Kidney epithelial cell (primary cell): ENCODE results near the gene NME3. TPM values are rescaled to one million over a fixed set of nuclear protein-coding genes. Genes with fewer than 3 reads are reported as not detected.

ENCODE experiments used
- DNase-seq: peaks from one replicate; pipeline ENCODE4 v3.0.0-alpha.2; 2010; ENCODE audit warnings: low read depth
- H3K27me3 ChIP-seq: 2 replicates; pipeline ENCODE4 v1.6.0; 2011; ENCODE audit warnings: low read length; ENCODE audit not compliant: control insufficient read depth, insufficient read depth
- H3K36me3 ChIP-seq: 2 replicates; pipeline ENCODE4 v1.5.1; 2011; ENCODE audit warnings: low read length; ENCODE audit not compliant: control insufficient read depth, insufficient read depth
- H3K4me3 ChIP-seq: 2 replicates; pipeline ENCODE4 v1.5.1; 2011; ENCODE audit warnings: low read depth, mild to moderate bottlenecking, control low read depth, low read length
- total RNA-seq: library from RNA; depleted of rRNA; stranded (reverse); fragments of >200 nt; gene quantifications from 2 replicates; pipeline ENCODE4 v1.2.3, GENCODE V29; 2015
- TF ChIP-seq, protein P1 (sequence below): IDR thresholded peaks from 2 replicates; pipeline ENCODE4 v1.5.1; 2011; ENCODE audit warnings: mild to moderate bottlenecking, moderate library complexity, low read length, control low read depth, inconsistent platforms; ENCODE audit not compliant: insufficient read depth, poor library complexity, severe bottlenecking

The NME3 gene
- total RNA-seq, 1 donor from 2014 or later = 44.9 TPM

DNA sequence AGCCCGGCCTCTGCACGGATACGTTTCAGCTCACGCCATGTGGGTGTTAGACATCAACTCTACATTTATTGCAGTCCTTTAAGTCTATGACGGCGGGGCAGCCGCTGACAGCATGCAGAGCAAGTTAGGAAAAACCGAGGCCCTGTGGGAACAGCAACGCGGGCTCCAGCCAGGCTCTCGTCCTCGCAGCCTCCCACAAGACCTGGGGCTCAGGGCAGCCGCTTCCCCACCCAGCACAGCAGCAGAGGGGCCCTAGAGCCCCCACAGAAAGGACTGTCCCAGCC lies 5.3 kb upstream of the NME3 start:
- TF ChIP-seq, protein P1, sequence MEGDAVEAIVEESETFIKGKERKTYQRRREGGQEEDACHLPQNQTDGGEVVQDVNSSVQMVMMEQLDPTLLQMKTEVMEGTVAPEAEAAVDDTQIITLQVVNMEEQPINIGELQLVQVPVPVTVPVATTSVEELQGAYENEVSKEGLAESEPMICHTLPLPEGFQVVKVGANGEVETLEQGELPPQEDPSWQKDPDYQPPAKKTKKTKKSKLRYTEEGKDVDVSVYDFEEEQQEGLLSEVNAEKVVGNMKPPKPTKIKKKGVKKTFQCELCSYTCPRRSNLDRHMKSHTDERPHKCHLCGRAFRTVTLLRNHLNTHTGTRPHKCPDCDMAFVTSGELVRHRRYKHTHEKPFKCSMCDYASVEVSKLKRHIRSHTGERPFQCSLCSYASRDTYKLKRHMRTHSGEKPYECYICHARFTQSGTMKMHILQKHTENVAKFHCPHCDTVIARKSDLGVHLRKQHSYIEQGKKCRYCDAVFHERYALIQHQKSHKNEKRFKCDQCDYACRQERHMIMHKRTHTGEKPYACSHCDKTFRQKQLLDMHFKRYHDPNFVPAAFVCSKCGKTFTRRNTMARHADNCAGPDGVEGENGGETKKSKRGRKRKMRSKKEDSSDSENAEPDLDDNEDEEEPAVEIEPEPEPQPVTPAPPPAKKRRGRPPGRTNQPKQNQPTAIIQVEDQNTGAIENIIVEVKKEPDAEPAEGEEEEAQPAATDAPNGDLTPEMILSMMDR = no peak
- H3K36me3 ChIP-seq = no peaks in the 10 kb centered on the region

DNA sequence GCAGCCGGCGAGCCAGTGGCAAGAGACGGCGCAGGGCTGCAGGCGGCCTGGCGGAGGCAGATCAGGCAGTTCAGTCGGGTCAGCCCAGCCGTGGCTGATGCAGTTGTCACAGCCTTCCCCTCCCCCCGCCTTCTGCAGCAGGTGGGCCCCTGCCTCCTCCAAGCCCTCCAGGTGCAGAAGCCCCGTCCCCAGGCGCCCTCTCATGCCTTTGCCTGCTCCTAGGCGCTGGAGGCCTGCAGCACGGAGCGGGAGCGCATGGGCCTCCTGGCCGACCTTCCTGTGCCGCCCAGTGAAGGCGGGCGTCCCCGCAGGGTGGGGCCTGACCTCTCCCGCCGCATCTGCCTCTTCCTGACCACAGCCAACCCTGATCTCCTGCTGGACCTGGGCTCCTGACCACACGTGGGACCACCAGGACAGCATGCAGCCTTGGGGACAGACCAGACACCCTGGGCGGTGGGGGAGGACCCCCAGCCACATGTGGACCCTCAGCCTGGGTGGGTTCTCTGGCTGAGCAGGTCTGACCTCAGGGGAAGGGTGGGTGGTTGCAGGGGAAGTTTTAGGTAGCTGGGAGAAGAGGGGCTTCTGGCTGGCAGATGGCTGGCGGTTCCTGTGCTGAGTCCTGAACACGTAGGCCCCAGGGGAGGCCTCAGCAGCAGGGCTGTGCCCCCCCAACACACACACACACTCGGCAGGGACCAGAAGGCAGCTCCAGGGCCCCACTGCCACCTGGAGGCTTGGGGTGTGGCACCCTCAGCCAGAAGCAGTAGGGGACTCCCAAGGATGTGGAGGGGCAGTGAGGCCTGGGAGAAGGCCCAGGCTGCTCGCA lies 4.7 kb upstream of the NME3 start:
- TF ChIP-seq, protein P1 = no peak
- no peak for DNase-seq
- H3K4me3 ChIP-seq = no peak overlapping the region
- no peaks in the 10 kb centered on the region for H3K27me3 ChIP-seq
- no peaks in the 10 kb centered on the region for H3K36me3 ChIP-seq

More for the DNA sequence above, 5.3 kb upstream of the NME3 start:
- DNase-seq = no peak
- H3K27me3 ChIP-seq = no peaks in the 10 kb centered on the region
- no peak overlapping the region for H3K4me3 ChIP-seq

DNA sequence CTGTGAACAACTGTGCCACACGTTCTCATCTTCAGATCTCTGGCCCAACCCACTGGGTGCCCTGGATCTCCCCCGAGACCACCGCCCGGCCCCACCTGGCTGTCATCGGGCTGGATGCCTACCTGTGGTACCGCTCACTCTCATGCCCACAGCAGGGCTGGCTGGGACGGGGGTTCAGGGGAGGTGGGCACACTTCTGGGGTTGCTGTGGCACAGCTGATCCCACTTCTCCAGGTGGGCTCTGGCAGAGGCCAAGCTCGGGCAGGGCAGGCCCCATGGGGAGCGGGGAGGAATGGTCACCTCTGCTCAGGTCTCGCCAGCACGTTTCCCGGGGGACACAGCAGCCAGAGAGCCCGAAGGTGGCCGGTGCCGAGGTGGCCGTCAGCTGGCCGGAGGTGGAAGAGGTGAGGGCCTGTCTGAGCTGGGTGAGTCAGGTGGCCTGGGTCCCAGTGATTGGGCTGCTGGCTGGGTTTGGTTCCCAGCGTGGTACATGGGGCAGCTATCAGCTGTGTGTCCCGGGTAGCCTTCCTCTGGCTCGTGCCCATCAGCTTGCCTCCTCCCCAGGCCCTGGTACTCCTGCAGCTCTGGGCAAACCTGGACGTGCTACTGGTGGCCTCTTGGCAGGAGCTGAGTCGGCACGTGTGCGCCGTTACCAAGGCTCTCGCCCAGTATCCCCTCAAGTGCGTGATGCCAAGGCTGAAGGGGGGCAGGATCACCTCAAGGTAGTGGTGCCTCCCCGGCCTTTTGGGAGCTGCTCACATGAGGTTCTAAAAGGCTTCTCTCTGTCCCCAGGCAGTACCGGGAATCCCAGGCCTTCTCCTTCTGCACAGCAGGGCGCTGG lies 3.9 kb upstream of the NME3 start:
- no peak overlapping the region for H3K4me3 ChIP-seq
- H3K27me3 ChIP-seq = no peaks in the 10 kb centered on the region
- TF ChIP-seq, protein P1 = no peak
- H3K36me3 ChIP-seq = no peaks in the 10 kb centered on the region
- no peak for DNase-seq

DNA sequence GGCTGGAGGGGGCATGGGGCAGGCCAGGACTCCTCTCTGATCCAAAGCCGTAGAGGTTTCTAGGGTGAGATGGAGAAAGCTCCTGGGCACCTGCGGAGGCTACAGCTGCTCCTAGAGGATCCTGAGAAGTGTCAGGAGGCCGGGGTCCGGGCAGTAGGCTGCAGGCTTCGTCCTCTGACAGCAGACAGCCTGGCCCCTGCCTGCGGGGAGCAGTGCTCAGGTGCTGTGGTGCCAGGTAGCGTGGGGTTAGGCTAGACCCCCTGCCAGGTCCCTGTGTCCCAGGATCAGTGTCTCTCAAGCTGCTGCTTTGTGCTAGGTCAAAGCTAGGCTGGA lies 3.1 kb upstream of the NME3 start:
- Histone ChIP-seq H3K27me3 (no peaks in the 10 kb centered on the region), H3K36me3 (no peaks in the 10 kb centered on the region)

DNA sequence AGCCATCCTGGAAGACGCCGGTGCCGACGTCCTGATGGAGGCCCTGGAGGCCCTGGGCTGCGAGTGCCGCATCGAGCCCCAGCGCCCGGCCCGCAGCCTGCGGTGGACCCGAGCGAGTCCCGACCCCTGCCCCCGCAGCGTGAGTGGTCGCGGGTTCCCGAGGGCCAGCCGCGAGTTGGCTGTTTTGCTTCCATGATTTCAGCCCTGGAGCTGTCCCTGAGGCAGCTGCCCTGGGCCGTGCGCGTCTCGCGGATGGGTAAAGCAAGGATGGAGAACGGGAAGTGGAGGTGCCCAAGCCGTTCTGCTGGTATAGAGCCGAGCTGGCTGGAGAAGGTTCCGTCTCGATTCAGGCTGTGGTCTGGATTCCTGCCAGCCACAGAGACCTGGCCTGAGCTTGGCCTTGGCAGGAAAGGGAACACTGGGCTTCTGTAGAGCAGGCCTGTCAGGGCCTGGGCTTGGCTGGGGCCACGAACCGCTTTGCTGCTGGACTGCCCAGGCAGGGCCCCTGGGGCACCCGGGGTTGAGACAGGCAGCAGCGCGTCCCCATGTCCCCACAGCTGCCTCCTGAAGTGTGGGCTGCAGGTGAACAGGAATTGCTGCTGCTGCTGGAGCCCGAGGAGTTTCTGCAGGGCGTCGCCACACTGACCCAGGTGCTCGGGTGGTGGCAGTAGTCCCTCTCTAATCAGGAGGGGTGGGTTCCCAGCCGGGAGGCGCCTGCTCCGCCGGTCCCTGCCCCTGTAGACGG lies 2.5 kb upstream of the NME3 start:
- no peaks in the 10 kb centered on the region for H3K36me3 ChIP-seq
- TF ChIP-seq, protein P1 = no peak
- DNase-seq = no peak

More for the DNA sequence above, 3.1 kb upstream of the NME3 start:
- H3K4me3 ChIP-seq = peak overlapping the region; percentile 92
- DNase-seq = no peak
- TF ChIP-seq, protein P1 = no peak

More for the DNA sequence above, 2.5 kb upstream of the NME3 start:
- no peaks in the 10 kb centered on the region for H3K27me3 ChIP-seq
- H3K4me3 ChIP-seq = peak overlapping the region; percentile 92
